ENCODE measurements around the gene EXO5. TPM values are rescaled to one million over a fixed set of nuclear protein-coding genes. Genes with fewer than 3 reads are reported as not detected.

EXO5 gene
- total RNA-seq, 1 donor from 2014 or later, result 9.7 TPM

GRCh38 chr1:40507973-40508372, 594 bp upstream of the EXO5 start:
- TF ChIP-seq CTCF (IDR thresholded peaks at IDR 0.05), result no peak
- Mint-ChIP-seq H3K9me3 (ENCODE audit: unreplicated experiment) (peaks cover 27% of the 10 kb centered on the region), H3K27me3 (ENCODE audit: unreplicated experiment) (no peaks in the 10 kb centered on the region), H3K27ac (ENCODE audit: unreplicated experiment) (peak overlapping the region; percentile 88), H3K36me3 (ENCODE audit: unreplicated experiment) (peaks cover 31% of the 10 kb centered on the region), H3K4me1 (ENCODE audit: unreplicated experiment) (peaks cover 13% of the 10 kb centered on the region), H3K4me3 (ENCODE audit: unreplicated experiment) (peak overlapping the region; percentile 88)
- no peak for DNase-seq (ENCODE audit: extremely low spot score, unreplicated experiment)

- H3K4me1 Mint-ChIP-seq (ENCODE audit: unreplicated experiment), result no peaks in the 10 kb centered on the region
- DNase-seq (ENCODE audit: extremely low spot score, unreplicated experiment), result no peak
- H3K9me3 Mint-ChIP-seq (ENCODE audit: unreplicated experiment), result peaks cover 47% of the 10 kb centered on the region
- H3K27ac Mint-ChIP-seq (ENCODE audit: unreplicated experiment), result no peak overlapping the region
- H3K4me3 Mint-ChIP-seq (ENCODE audit: unreplicated experiment), result no peak overlapping the region
- peaks cover 30% of the 10 kb centered on the region for H3K36me3 Mint-ChIP-seq (ENCODE audit: unreplicated experiment)
- TF ChIP-seq CTCF (IDR thresholded peaks at IDR 0.05), result no peak
- no peaks in the 10 kb centered on the region for H3K27me3 Mint-ChIP-seq (ENCODE audit: unreplicated experiment)
Observed at GRCh38 chr1:40519517-40519916, 10.9 kb downstream of the EXO5 start.

GRCh38 chr1:40530735-40531380, 22.3 kb downstream of the EXO5 start:
- H3K27ac Mint-ChIP-seq (ENCODE audit: unreplicated experiment), result peak overlapping the region; percentile 97
- H3K4me3 Mint-ChIP-seq (ENCODE audit: unreplicated experiment), result peak overlapping the region; percentile 99
- no peak for DNase-seq (ENCODE audit: extremely low spot score, unreplicated experiment)
- peaks cover 4% of the 10 kb centered on the region for H3K36me3 Mint-ChIP-seq (ENCODE audit: unreplicated experiment)
- peaks cover 2% of the 10 kb centered on the region for H3K27me3 Mint-ChIP-seq (ENCODE audit: unreplicated experiment)
- no peak for TF ChIP-seq CTCF (IDR thresholded peaks at IDR 0.05)
- H3K9me3 Mint-ChIP-seq (ENCODE audit: unreplicated experiment), result peaks cover 13% of the 10 kb centered on the region
- H3K4me1 Mint-ChIP-seq (ENCODE audit: unreplicated experiment), result peaks cover 25% of the 10 kb centered on the region

- peak within 1 kb of the TSS; percentile 99 for H3K4me3 Mint-ChIP-seq (ENCODE audit: unreplicated experiment)
- DNase-seq (ENCODE audit: extremely low spot score, unreplicated experiment), result peak; percentile 89
- peaks cover 2% of the 10 kb centered on the region for H3K27me3 Mint-ChIP-seq (ENCODE audit: unreplicated experiment)
- H3K36me3 Mint-ChIP-seq (ENCODE audit: unreplicated experiment), result peaks cover 4% of the 10 kb centered on the region
- TF ChIP-seq CTCF (IDR thresholded peaks at IDR 0.05), result no peak
- peak within 1 kb of the TSS; percentile 97 for H3K27ac Mint-ChIP-seq (ENCODE audit: unreplicated experiment)
- peaks cover 9% of the 10 kb centered on the region for H3K9me3 Mint-ChIP-seq (ENCODE audit: unreplicated experiment)
- H3K4me1 Mint-ChIP-seq (ENCODE audit: unreplicated experiment), result peaks cover 25% of the 10 kb centered on the region
Observed at GRCh38 chr1:40531381-40532061, 23.0 kb downstream of the EXO5 start, which contains the start of gene ZNF684. TSS of gene ZNF684 (plus strand) at chr1:40531637. CDS start at chr1:40533167, 1,530 bp downstream.

- peak overlapping the region; percentile 97 for H3K27ac Mint-ChIP-seq (ENCODE audit: unreplicated experiment)
- no peak for DNase-seq (ENCODE audit: extremely low spot score, unreplicated experiment)
- no peak for TF ChIP-seq CTCF (IDR thresholded peaks at IDR 0.05)
- H3K36me3 Mint-ChIP-seq (ENCODE audit: unreplicated experiment), result peaks cover 4% of the 10 kb centered on the region
- H3K9me3 Mint-ChIP-seq (ENCODE audit: unreplicated experiment), result peaks cover 9% of the 10 kb centered on the region
- H3K27me3 Mint-ChIP-seq (ENCODE audit: unreplicated experiment), result peaks cover 2% of the 10 kb centered on the region
- peaks cover 25% of the 10 kb centered on the region for H3K4me1 Mint-ChIP-seq (ENCODE audit: unreplicated experiment)
- H3K4me3 Mint-ChIP-seq (ENCODE audit: unreplicated experiment), result peak overlapping the region; percentile 99
Observed at GRCh38 chr1:40532062-40532389, 23.5 kb downstream of the EXO5 start.

Measured in osteocyte (in vitro differentiated cells).